Measurements from ENCODE around the gene MANSC1.

MANSC1 gene

GRCh38 chr12:12282202-12282601 lies 67.8 kb downstream of the MANSC1 start:
- DNase-seq (ENCODE audit: insufficient read length, low spot score) (no peak), FAIRE-seq (no peak)

DNA sequence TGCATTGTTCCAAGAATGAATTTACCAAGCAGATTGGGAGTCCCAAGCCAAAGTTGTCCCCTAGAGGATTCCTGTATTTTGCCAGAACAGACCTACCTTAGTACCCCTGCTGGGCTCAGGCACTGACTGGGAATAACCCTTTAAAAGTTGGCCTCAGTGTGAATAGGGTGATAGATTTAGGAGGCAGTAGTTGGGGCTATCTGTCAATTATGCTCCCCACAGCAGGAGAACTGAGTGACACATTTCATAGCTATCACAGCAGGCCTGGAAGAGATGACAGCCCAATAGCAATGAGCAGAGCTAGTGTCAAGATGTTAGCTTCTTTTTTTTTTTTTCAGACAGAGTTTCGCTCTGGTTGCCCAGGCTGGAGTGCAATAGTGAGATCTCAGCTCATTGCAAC lies 68.9 kb downstream of the MANSC1 start:
- TF ChIP-seq POLR2A (IDR thresholded peaks at IDR 0.05; ENCODE audit: low read depth, low read length), result no peak
- DNase-seq (ENCODE audit: insufficient read length, low spot score) (no peak), FAIRE-seq (no peak)

More at GRCh38 chr12:12282202-12282601, 67.8 kb downstream of the MANSC1 start:
- TF ChIP-seq POLR2A (IDR thresholded peaks at IDR 0.05; ENCODE audit: low read depth, low read length), result no peak

DNA sequence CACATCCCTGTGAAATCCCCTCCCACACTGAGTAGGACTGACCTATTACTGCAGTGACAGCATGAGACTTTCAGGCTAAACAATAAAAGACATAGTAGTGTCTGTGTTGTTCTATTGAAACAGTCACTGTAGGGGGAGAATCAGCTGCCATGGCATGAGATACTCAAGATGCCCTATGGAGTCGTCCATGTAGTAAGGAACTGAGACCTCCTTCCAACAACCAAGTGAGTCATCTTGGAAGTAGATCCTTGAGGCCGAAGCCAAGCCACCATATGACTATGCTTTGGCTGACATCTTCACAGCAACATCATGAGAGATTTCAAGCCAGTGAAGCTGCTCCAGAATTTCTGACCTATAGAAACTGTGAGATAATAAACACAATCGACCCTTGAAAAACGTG lies 71.1 kb downstream of the MANSC1 start:
- no peak for DNase-seq (ENCODE audit: insufficient read length, low spot score)
- TF ChIP-seq POLR2A (IDR thresholded peaks at IDR 0.05; ENCODE audit: low read depth, low read length), result no peak

More for the DNA sequence above, 71.1 kb downstream of the MANSC1 start:
- no peak for FAIRE-seq

Measured in H54 (cell line).